HG02798 (cell line): ENCODE results near the gene NGB.

Experiments used
- ATAC-seq: cut with Tn5 transposase; IDR thresholded peaks from one replicate; pipeline ENCODE4 v1.9.1; 2021; ENCODE audit warnings: mild to moderate bottlenecking; ENCODE audit not compliant: unreplicated experiment, poor library complexity

Gene NGB

DNA sequence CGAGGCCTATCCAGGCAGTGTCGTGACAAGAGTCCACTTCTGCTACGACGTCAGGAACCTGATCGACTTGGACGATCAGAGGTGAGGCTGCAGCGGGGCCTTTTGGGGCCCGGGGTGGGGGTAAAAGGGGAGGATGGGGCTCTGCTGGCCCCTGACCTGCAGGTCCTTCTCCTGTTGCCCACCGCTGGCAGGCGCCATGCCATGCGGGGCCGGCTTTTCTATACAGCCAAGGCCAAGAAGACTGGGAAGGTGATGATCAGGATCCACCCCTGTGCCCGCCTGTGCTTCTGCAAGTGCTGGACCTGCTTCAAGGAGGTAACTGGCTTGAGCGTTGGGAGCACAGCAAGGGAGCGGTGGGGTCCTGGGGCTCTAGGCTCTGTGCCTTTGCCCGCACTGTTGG lies 31.6 kb downstream of the NGB start:
- no peak for ATAC-seq

DNA sequence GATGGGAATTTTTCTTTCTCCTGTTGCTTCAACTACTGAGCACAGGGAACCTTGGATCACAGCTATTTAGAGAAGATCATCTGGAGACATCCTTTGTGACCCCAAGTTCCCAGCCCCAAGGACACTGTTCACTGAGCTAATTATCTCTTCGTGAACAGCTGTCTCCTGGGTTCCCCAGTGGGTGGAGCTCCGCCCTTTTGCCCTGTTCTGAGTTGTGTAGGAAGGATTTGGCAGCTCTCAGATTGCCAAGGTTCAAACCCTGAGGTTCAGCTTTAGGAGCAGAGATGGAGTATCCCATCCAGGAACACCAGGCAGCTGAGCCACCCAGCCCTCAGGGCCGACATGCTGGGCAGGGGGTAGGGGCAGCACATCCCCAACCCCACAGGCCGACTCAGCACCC lies 32.0 kb downstream of the NGB start:
- no peak for ATAC-seq

DNA sequence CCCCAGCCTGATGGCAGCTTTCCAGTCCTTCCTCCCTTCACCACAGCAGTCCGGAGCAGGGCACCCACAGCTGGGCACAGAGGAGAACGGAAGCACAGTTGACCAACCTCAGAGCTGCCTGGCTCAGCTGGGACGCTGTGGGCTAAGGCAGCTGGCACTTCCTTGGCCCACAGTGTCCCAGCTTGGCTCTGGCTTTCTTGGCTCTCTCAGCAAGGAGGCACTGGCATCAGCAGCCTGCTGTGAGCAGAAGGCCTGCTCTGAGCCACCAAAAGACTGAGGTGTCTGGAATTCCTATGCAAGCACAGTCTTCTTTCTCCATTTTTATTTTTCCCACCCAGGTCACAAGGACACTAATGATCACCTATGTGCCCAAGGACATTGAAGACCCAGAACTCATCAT lies 32.6 kb downstream of the NGB start:
- no peak for ATAC-seq

DNA sequence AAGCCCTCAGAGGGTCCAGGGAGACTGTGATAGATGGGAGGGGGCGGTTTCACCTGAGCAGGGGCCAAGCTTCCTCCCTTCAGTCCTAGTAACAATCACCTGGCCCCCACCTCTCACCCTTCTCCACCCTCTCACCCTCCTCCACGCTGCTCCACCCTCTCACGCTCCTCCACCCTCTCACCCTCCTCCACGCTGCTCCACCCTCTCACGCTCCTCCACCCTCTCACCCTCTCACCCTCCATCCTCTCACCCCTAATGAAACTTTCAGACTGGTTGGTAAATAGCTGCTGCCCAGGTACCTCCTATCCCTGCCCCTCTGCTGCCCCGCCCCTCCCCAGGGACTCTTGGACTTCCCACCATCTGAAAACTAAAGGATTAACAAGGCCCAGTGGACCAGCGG lies 34.2 kb downstream of the NGB start:
- no peak for ATAC-seq

DNA sequence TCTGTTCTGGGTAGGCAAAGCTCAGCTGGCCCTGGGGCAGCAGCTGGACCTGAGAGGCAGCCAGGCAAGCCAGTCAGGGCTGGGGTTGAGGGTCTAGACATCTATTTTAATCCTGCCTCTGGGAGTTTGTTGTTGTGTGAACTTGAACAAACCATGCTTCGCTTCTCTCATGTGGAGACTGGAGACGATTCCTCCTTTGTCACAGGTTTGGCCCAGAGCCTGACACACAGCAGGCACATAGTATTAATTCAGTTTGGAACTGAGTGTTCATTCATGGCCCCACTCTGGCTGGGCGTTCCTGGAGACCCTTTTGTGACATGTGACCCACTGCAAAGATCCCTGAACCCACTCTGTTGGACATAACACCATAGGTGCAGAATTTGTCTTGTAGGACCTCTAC lies 39.3 kb downstream of the NGB start:
- ATAC-seq: no peak

DNA sequence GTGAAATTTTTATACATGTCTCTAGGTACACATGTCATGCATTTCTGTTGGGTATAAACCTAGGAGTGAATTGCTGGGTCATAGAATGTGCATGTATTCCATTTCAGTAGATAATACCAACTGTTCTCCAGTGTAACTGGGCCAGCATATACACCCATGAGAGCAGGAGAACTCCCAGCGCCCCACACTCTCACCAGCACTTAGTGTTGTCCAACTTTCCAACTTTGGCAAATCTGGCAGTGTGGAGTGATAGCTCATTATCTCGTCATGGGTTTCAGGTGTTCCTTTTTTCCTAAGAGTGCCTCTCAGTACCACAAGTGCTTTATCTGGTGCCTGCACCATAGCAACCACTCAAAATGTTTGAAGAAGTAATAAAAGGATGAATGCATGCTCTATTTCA lies 40.1 kb downstream of the NGB start:
- no peak for ATAC-seq

DNA sequence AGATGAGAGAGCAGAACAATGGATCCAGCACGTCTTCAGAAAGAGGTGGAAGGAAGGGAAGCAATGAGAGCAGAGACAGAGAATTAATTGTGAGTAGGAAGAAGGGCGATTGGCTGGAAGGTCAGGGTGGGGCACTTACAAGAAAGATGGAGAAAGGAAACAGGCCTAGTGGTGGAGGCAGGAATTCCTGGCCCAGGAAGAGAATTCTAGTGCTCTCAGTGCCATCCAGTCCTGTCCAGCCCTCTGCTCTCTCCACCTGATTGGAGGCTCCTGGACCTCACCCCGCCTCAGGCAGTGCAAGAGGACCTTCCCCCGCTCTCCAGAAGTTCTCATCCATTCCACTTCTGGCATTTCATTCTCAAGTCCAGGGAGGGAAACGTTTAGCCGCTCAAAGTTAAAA lies 43.0 kb downstream of the NGB start:
- no peak for ATAC-seq

DNA sequence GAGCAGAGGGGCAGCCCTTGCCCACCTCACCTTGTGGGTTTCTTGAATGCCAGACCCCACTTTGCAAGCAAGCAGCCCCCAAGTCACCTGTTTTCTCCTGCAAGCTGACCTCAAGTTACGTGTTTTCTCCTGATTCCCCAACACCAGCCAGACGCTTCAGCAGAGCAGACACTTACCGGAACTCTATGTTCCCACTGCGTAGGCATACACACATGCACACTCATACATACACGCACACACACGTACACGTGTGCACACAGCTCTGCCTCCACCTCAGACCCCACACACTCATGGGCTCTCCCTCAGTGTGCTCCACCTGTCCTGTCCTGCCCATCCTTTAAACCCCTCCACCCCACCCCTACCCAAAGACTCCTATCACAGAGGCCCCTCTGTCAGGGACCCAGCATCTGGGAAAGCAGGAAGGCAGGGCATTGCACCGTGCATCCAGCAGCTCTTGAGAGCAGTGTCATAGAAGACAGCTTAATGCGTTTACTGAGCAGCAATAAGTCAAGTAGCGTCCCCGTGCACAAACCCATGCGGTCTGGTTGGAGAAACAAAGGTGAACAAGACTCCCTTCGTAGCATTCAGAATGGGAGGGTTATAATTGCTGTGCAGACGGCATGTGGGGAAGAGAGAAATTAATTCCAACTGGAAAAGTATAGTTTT lies 45.0 kb downstream of the NGB start:
- ATAC-seq: no peak

DNA sequence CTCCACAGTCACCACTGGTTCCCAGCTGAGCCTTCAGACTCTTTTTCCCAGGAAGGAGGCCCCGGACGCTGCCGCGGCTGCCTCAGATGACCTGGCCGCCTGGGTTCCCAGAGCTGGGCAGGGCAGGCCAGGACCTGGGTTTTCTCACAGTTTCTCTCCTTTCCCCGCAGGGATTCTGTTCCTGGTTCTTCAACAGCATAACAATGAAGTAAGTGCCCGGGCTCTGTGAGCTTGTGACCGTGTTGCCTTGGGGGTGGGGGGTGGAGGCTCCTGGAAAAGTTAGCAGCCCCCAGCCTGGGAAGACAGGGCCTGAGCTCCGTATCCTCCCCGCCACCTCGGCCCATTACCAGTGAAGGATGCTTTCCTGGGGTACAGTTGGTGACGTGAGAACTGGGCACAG lies 45.8 kb downstream of the NGB start:
- no peak for ATAC-seq

DNA sequence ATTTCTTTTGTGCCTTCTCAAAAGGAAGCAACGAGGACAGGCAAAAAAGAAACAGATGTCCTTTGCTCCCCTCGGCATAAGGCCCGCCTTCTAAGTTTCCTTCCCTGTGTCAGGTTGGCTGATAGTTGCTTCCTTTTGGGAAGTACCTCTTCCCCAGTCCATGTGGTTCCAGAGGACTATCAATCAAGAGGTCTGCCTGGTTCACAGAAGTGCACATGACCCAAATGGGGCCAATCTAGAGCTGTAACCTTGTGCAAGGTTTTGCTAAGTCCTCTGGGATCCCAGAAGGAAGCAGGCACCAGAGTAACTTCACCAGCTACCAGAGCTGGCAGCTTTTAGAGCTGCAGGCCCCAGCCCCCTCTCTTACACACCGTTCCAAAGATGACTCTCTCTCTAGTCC lies 46.8 kb downstream of the NGB start:
- ATAC-seq: no peak

DNA sequence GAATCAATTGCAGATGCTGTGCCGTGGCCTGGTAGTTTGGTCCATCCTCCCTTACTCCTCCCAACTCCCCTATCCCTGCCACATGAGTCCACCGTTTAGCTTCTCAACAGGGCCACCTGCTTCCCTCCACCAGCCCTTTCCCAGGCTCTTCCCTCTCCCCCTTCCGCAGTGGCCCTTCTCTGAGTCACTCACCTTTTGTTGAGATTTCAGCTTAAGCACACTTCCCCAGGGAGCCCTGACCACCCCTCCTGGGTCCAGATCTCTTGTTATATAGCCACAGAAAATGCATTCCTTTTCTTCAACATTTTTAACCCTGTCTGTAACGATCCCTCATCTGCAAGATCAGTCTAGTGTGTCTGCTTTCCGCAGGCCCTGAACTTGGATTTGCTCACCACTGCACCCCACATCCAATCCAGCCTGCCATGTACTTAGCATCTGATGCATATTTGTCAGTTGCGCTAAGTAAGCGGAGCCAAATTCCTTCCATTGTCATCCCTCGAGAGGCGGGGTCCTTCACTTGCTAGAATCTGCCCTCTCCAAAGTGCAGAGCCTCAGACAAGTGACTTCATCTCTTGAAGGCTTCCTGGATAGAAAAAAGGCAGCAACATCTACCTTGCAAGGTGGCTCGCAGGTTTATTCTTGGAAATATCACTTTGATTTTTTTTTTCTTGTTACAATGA lies 48.3 kb downstream of the NGB start:
- ATAC-seq: no peak

DNA sequence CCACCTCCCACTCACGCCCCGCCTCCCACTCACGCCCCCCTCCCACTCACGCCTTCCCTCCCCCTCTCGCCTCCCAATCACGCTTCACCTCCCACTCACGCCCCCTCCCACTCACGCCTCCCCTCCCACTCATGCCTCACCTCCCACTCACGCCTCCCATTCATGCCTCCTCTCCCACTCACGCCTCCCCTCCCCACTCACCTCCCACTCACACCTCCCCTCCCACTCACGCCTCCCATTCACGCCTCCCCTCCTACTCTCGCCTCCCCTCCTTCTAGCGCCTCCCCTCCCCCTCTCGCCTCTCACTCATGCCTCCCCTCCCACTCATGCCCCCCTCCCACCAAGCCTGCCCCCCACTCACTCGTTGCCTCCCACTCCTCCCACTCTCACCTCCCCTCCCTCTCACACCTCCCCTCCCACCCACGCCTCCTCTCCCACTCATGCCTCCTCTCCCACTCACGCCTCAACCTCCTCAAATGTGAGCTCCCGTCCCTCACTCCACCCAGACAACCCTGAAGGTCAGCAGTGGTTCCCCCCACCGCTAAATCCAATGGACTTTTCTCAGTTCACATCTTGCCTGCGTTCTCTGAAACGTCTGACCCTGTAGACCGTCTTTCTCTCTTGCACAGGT lies 49.6 kb downstream of the NGB start:
- no peak for ATAC-seq

DNA sequence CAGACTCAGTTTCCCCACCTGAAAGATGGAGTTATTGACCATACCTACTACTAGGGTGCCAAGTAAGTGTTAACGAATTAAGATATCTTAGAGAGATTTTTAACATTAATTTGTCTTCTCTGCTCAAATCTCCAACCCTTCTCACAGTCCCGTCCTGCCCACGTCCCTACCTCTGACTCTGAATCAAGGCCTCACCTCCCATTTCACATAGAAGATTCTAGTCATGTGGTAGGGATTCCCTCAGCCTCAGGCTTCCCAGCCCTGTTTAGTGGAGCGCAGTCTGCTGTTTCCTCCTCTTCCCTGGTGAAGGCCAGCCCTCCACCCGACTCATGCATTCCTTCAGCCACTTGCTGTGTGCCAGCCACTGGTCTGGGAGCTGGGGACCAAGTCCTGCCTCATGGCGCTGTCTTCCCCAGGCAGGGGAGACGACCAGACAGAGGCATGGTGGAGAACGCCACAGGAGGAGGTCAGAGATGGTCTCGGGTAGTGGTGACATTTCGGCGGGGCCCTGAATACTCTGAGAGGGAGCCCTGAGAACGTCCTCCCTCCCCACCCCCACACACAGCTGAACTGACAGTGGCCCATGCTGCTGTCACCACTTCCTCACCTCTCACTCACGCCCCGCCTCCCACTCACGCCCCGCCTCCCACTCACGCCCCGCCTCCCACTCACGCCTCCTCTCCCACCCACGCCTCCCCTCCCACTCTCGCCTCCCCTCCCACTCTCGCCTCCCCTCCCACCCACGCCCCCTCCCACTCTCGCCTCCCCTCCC lies 50.6 kb downstream of the NGB start:
- no peak for ATAC-seq

DNA sequence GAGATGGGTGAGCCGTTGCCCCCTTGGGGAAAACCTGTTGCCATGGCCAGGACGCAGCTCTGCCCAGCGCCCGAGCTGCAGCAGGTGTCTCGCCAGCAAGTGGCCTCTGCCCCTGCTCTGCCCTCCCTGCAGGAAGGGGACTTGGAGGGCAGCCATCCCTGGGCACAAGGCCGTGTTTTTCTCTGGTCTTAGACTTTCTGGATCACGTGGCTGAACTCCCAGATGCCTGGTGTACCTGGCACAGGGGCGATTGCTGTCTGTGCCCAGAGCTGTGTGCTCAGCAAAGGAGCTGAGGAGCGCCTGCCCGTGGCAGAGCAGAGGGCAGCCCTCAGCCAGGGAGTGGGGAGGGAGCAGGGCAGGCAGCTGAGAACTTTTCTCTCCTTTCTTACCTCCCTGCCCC lies 51.4 kb downstream of the NGB start:
- ATAC-seq: no peak

DNA sequence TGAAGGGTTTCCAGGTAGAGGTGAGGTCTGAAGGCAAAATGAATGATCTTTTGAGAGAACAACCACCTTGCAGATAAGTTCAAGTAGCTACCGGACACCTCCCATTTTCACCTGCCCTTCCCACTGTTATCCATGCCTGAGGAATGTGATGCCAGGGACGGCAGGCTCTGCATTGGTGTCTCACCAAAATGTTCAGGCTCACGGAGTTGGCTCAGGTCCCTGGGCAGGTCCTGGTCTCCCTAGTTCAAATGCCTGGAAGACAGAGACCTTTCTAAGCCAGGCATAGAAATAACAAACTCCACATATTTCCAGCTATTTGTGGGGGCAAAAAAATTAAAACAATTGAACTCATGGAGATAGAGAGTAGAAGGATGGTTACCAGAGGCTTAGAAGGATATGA lies 53.5 kb downstream of the NGB start:
- no peak for ATAC-seq
